ENCODE measurements around the gene GLG1. TPM values are rescaled to one million over a fixed set of nuclear protein-coding genes. Genes with fewer than 3 reads are reported as not detected.
"Not testable (repeated sequence)": the region's sequence is repeated elsewhere in the genome, so short reads cannot be mapped to it uniquely, and the experiment has no call there.

GLG1 gene
- total RNA-seq, 1 donor = 191 TPM

DNA sequence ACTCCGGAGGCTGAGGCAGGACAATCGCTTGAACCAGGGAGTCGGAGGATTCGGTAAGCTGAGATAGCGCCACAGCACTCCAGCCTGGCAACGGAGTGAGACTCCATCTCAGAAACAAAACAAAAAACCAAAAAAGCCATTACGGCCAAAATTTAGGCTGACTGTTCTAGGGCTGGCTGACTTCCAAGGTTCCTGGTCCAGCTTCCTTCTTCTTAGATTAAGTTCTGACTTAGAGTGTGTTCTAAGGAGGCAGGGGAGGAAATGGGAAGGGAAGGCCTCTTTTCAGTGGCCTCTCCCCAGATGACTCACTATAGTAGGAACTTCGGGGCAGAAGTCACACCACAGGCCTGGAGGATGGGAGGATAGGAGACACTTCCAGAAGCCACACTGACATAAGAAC is 157.9 kb downstream of the GLG1 start:
- peak overlapping the region; percentile 38 for H3K4me2 ChIP-seq (ENCODE audit: insufficient read depth, low read length)
- peak; percentile 94 for DNase-seq (ENCODE audit: insufficient read length, low spot score, missing footprints)
- peaks cover 45% of the 10 kb centered on the region for H3K36me3 ChIP-seq (ENCODE audit: insufficient read depth, low read length)
- no peaks in the 10 kb centered on the region for H3K27me3 ChIP-seq (ENCODE audit: insufficient read depth, low read length)
- no peaks in the 10 kb centered on the region for H3K9me3 ChIP-seq (ENCODE audit: low read depth, low read length)
- H3K4me3 ChIP-seq (ENCODE audit: insufficient read depth, low read length) = no peak overlapping the region
- no peak for TF ChIP-seq CTCF (IDR thresholded peaks at IDR 0.05; ENCODE audit: extremely low read depth, low read depth, low read length)
- peaks cover 4% of the 10 kb centered on the region for H3K79me2 ChIP-seq (ENCODE audit: insufficient read depth, low read length)
- peak overlapping the region; percentile 78 for H3K27ac ChIP-seq (ENCODE audit: low read depth, low read length)
- H2AFZ ChIP-seq (ENCODE audit: low read length) = no peak overlapping the region
- peaks cover 19% of the 10 kb centered on the region for H3K4me1 ChIP-seq (ENCODE audit: insufficient read depth, low read length)
- peaks cover 2% of the 10 kb centered on the region for H4K20me1 ChIP-seq (ENCODE audit: insufficient read depth, low read length)

GRCh38 chr16:74447578-74447977 is 159.3 kb downstream of the GLG1 start:
- H3K36me3 ChIP-seq (ENCODE audit: insufficient read depth, low read length) = peaks cover 34% of the 10 kb centered on the region
- peaks cover 4% of the 10 kb centered on the region for H3K79me2 ChIP-seq (ENCODE audit: insufficient read depth, low read length)
- no peak overlapping the region for H3K27ac ChIP-seq (ENCODE audit: low read depth, low read length)
- no peaks in the 10 kb centered on the region for H3K27me3 ChIP-seq (ENCODE audit: insufficient read depth, low read length)
- H4K20me1 ChIP-seq (ENCODE audit: insufficient read depth, low read length) = peaks cover 2% of the 10 kb centered on the region
- no peaks in the 10 kb centered on the region for H3K9me3 ChIP-seq (ENCODE audit: low read depth, low read length)
- DNase-seq (ENCODE audit: insufficient read length, low spot score, missing footprints) = no peak
- H3K4me3 ChIP-seq (ENCODE audit: insufficient read depth, low read length) = no peak overlapping the region
- no peak overlapping the region for H3K4me2 ChIP-seq (ENCODE audit: insufficient read depth, low read length)
- H3K4me1 ChIP-seq (ENCODE audit: insufficient read depth, low read length) = peaks cover 19% of the 10 kb centered on the region
- no peak for TF ChIP-seq CTCF (IDR thresholded peaks at IDR 0.05; ENCODE audit: extremely low read depth, low read depth, low read length)
- no peak overlapping the region for H2AFZ ChIP-seq (ENCODE audit: low read length)

DNA sequence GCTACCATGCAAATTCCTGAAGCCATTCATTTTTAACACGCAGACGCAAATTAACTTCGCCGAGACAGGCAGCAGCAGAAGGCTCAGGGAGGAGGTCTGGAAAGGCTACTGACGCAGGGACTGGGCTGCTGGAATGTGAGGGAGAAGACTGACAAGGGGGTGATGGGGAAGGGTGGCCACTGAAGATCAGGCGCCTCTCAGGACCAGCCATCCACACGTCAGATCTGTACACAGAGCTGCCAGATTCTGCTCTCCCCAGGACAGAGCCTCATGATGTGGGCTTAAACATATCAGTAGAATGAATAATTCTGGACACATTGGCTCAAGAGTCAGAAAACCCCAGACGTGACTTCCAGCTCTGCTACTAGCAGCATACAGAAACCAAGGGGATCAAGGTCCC is 160.0 kb downstream of the GLG1 start:
- H2AFZ ChIP-seq (ENCODE audit: low read length) = no peak overlapping the region
- peaks cover 27% of the 10 kb centered on the region for H3K36me3 ChIP-seq (ENCODE audit: insufficient read depth, low read length)
- H3K27ac ChIP-seq (ENCODE audit: low read depth, low read length) = no peak overlapping the region
- no peak overlapping the region for H3K4me2 ChIP-seq (ENCODE audit: insufficient read depth, low read length)
- H3K4me1 ChIP-seq (ENCODE audit: insufficient read depth, low read length) = peaks cover 19% of the 10 kb centered on the region
- no peaks in the 10 kb centered on the region for H3K9me3 ChIP-seq (ENCODE audit: low read depth, low read length)
- no peak for DNase-seq (ENCODE audit: insufficient read length, low spot score, missing footprints)
- H3K79me2 ChIP-seq (ENCODE audit: insufficient read depth, low read length) = peaks cover 4% of the 10 kb centered on the region
- no peak for TF ChIP-seq CTCF (IDR thresholded peaks at IDR 0.05; ENCODE audit: extremely low read depth, low read depth, low read length)
- no peak overlapping the region for H3K4me3 ChIP-seq (ENCODE audit: insufficient read depth, low read length)
- no peaks in the 10 kb centered on the region for H3K27me3 ChIP-seq (ENCODE audit: insufficient read depth, low read length)
- peaks cover 2% of the 10 kb centered on the region for H4K20me1 ChIP-seq (ENCODE audit: insufficient read depth, low read length)

GRCh38 chr16:74443624-74444346 is 163.1 kb downstream of the GLG1 start:
- not testable (repeated sequence) for H3K9me3 ChIP-seq (ENCODE audit: low read depth, low read length); DNase-seq (ENCODE audit: insufficient read length, low spot score, missing footprints); H3K27me3 ChIP-seq (ENCODE audit: insufficient read depth, low read length); H3K79me2 ChIP-seq (ENCODE audit: insufficient read depth, low read length); H3K4me1 ChIP-seq (ENCODE audit: insufficient read depth, low read length); H3K27ac ChIP-seq (ENCODE audit: low read depth, low read length); H2AFZ ChIP-seq (ENCODE audit: low read length); H3K4me3 ChIP-seq (ENCODE audit: insufficient read depth, low read length); H3K4me2 ChIP-seq (ENCODE audit: insufficient read depth, low read length); H4K20me1 ChIP-seq (ENCODE audit: insufficient read depth, low read length)
- peaks cover 15% of the 10 kb centered on the region for H3K36me3 ChIP-seq (ENCODE audit: insufficient read depth, low read length)
